ENCODE data around the gene PTP4A2.

DNA sequence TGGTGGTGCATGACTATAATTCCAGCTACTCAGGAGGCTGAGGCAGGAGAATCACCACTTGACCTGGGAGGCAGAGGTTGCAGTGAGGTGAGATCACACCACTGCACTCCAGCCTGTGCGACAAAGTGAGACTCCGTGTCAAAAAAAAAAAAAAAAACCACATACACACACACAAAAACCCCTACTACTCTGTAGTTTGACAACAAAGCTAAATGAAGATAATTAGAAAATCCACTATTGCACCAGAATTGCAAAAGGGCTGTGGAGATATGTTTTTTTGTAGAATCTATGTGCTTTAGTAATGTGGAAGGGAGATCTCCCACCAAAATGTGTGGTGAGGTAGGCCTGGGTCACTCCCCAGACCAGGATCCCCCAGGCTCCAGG is 43.3 kb upstream of the PTP4A2 start:
- TF ChIP-seq MAX (IDR thresholded peaks at IDR 0.05; ENCODE audit: insufficient read depth, insufficient read length), result no peak
- TF ChIP-seq MYC (IDR thresholded peaks at IDR 0.05; ENCODE audit: low read depth, low read length), result no peak
- TF ChIP-seq, protein P1, sequence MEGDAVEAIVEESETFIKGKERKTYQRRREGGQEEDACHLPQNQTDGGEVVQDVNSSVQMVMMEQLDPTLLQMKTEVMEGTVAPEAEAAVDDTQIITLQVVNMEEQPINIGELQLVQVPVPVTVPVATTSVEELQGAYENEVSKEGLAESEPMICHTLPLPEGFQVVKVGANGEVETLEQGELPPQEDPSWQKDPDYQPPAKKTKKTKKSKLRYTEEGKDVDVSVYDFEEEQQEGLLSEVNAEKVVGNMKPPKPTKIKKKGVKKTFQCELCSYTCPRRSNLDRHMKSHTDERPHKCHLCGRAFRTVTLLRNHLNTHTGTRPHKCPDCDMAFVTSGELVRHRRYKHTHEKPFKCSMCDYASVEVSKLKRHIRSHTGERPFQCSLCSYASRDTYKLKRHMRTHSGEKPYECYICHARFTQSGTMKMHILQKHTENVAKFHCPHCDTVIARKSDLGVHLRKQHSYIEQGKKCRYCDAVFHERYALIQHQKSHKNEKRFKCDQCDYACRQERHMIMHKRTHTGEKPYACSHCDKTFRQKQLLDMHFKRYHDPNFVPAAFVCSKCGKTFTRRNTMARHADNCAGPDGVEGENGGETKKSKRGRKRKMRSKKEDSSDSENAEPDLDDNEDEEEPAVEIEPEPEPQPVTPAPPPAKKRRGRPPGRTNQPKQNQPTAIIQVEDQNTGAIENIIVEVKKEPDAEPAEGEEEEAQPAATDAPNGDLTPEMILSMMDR (IDR thresholded peaks at IDR 0.05; ENCODE audit: extremely low read depth in 1 of 2, insufficient read depth in 1 of 2, low read depth in 1 of 2, low read length in 2 of 2), result no peak
